ENCODE measurements around the gene PPIL3. TPM values are rescaled to one million over a fixed set of nuclear protein-coding genes. Genes with fewer than 3 reads are reported as not detected.

The PPIL3 gene
- total RNA-seq, 1 experiment from 2014 or later = 33.9 TPM

DNA sequence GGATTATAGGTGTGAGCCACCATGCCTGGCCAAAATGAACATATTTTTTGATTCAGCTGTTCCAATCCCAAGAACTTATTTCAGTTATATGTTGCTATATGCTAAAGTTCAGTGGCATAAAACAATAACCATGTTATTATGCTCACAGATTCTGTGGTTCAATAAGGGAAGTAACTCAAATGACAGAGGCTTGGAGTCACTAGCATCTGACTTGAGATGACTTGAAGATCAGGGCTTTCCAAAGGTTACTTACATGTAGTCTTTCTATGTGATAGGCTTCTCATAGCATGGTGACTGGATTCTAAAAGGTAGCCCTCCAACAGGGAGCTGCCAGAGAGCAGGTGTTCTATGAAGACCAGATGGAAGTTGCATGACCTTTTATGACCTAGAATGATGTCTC is 41.6 kb downstream of the PPIL3 start:
- intact Hi-C loops (cut with micrococcal nuclease) = no loop called here
- POLR2A ChIA-PET = no interaction called here
- peaks cover 35% of the 10 kb centered on the region for H3K36me3 Mint-ChIP-seq (ENCODE audit: insufficient read depth, unreplicated experiment)
- no peak for DNase-seq (ENCODE audit: unreplicated experiment)
- CTCF ChIA-PET = interaction anchor here (1.4 kb wide), 1 partner anchor 12 kb away, joined by 3 read pairs; no protein-coding TSS in a partner anchor
- H3K4me1 Mint-ChIP-seq (ENCODE audit: insufficient read depth, unreplicated experiment) = no peaks in the 10 kb centered on the region
- H3K9me3 Mint-ChIP-seq (ENCODE audit: unreplicated experiment) = no peaks in the 10 kb centered on the region
- TF ChIP-seq CTCF (IDR thresholded peaks at IDR 0.05; ENCODE audit: unreplicated experiment) = no peak
- BruUV-seq (replicated peaks) = no TSS peak
- no peak overlapping the region for H3K4me3 Mint-ChIP-seq (ENCODE audit: unreplicated experiment)
- H3K27ac Mint-ChIP-seq (ENCODE audit: low read depth, unreplicated experiment) = no peak overlapping the region
- no peaks in the 10 kb centered on the region for H3K27me3 Mint-ChIP-seq (ENCODE audit: insufficient read depth, unreplicated experiment)

DNA sequence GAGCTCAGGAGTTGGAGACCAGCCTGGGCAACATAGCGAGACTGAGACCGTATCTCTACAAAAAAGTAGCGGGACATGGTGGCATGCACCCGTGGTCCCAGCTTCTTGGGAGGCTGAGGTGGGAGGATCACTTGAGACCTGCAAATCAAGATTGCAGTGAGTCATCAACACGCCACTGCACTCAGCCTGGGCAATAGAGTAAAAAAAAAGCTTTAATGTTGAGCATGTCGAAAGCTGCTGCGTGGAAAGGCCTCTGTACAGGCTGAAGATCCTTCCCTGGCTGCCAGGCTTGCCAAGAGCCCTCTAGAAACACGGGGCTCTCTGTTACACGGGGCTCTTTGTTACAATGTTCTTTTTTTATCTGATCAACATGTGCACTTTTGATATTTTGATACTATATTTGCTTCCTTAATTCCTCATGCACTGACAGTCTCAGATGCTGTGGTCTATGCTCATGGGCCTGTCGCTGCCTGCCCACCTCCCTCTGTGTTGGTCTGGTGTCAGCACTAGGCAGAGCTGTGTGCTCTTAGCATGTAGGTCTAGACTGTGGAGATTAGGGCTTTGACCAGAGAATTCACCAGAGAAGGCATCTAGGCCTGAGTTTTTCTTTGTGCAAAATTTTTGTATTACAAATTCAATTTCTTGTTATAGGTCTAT is 43.1 kb downstream of the PPIL3 start:
- Mint-ChIP-seq H3K27me3 (ENCODE audit: insufficient read depth, unreplicated experiment) (no peaks in the 10 kb centered on the region), H3K4me1 (ENCODE audit: insufficient read depth, unreplicated experiment) (no peaks in the 10 kb centered on the region), H3K4me3 (ENCODE audit: unreplicated experiment) (no peak overlapping the region), H3K36me3 (ENCODE audit: insufficient read depth, unreplicated experiment) (peaks cover 21% of the 10 kb centered on the region), H3K9me3 (ENCODE audit: unreplicated experiment) (no peaks in the 10 kb centered on the region), H3K27ac (ENCODE audit: low read depth, unreplicated experiment) (no peak overlapping the region)
- BruUV-seq (replicated peaks) = no TSS peak
- CTCF ChIA-PET = interaction anchor here (0.6 to 1.9 kb wide), 2 partner anchors 133 to 838 kb away, joined by 3 to 7 read pairs; no protein-coding TSS in a partner anchor
- no peak for TF ChIP-seq CTCF (IDR thresholded peaks at IDR 0.05; ENCODE audit: unreplicated experiment)
- DNase-seq (ENCODE audit: unreplicated experiment) = no peak
- POLR2A ChIA-PET = interaction anchor here (0.6 to 1.6 kb wide), 2 partner anchors 18 to 1498 kb away, joined by 3 to 8 read pairs; partner anchors contain the start of gene CLK1
- intact Hi-C loops (cut with micrococcal nuclease) = no loop called here

DNA sequence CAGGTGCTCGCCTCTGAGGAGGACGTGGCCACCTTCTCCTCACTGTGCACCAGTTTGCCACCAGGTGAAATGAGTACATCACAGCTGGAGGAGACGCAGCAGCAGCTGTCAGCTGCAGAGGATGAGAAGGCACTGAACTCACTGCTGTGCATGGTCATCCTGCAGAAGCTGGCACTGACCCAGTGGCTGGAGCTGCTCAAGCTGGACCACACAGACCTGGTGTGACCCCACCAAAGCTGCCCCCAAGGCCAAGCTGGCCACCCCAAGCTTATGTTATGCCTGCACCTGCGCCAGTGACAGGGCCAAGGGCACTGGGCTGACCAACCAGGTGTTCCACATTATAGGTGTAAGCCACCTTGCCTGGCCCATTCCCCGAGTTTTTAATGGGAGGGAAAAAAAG is 43.7 kb downstream of the PPIL3 start:
- no peaks in the 10 kb centered on the region for H3K9me3 Mint-ChIP-seq (ENCODE audit: unreplicated experiment)
- H3K36me3 Mint-ChIP-seq (ENCODE audit: insufficient read depth, unreplicated experiment) = peaks cover 15% of the 10 kb centered on the region
- no TSS peak for BruUV-seq (replicated peaks)
- intact Hi-C loops (cut with micrococcal nuclease) = no loop called here
- ChIA-PET POLR2A (interaction anchor here (1.6 kb wide), 1 partner anchor 19 kb away, joined by 8 read pairs; the partner anchor contains the start of gene CLK1), CTCF (interaction anchor here (0.6 to 1.9 kb wide), 3 partner anchors 10 to 837 kb away, joined by 3 to 7 read pairs (median 4); no protein-coding TSS in a partner anchor)
- H3K27me3 Mint-ChIP-seq (ENCODE audit: insufficient read depth, unreplicated experiment) = no peaks in the 10 kb centered on the region
- no peak overlapping the region for H3K4me3 Mint-ChIP-seq (ENCODE audit: unreplicated experiment)
- no peak for DNase-seq (ENCODE audit: unreplicated experiment)
- no peaks in the 10 kb centered on the region for H3K4me1 Mint-ChIP-seq (ENCODE audit: insufficient read depth, unreplicated experiment)
- no peak overlapping the region for H3K27ac Mint-ChIP-seq (ENCODE audit: low read depth, unreplicated experiment)
- TF ChIP-seq CTCF (IDR thresholded peaks at IDR 0.05; ENCODE audit: unreplicated experiment) = no peak

- TF ChIP-seq CTCF (IDR thresholded peaks at IDR 0.05; ENCODE audit: unreplicated experiment) = no peak
- intact Hi-C loops (cut with micrococcal nuclease) = no loop called here
- ChIA-PET POLR2A (interaction anchor here (0.6 to 1.1 kb wide), 2 partner anchors 14 to 47 kb away, joined by 3 read pairs; no protein-coding TSS in a partner anchor), CTCF (interaction anchor here (0.7 to 0.8 kb wide), 3 partner anchors 9 to 1899 kb away, joined by 3 to 4 read pairs (median 4); no protein-coding TSS in a partner anchor)
- BruUV-seq (replicated peaks) = no TSS peak
- H3K36me3 Mint-ChIP-seq (ENCODE audit: insufficient read depth, unreplicated experiment) = peaks cover 5% of the 10 kb centered on the region
- H3K27ac Mint-ChIP-seq (ENCODE audit: low read depth, unreplicated experiment) = no peak overlapping the region
- no peaks in the 10 kb centered on the region for H3K27me3 Mint-ChIP-seq (ENCODE audit: insufficient read depth, unreplicated experiment)
- no peak overlapping the region for H3K4me3 Mint-ChIP-seq (ENCODE audit: unreplicated experiment)
- H3K4me1 Mint-ChIP-seq (ENCODE audit: insufficient read depth, unreplicated experiment) = no peaks in the 10 kb centered on the region
- no peak for DNase-seq (ENCODE audit: unreplicated experiment)
- H3K9me3 Mint-ChIP-seq (ENCODE audit: unreplicated experiment) = no peaks in the 10 kb centered on the region
These were observed 44.6 kb downstream of the PPIL3 start for GRCh38 chr2:200843993-200844948.
